GM19193 (cell line): ENCODE results near the gene CNTNAP4.

Experiments used
- POLR2A ChIP-seq: IDR thresholded peaks from 4 replicates; pipeline ENCODE4 v1.6.1; 2011; ENCODE audit not compliant: insufficient read depth, insufficient read length; ENCODE audit errors: extremely low read depth

Gene CNTNAP4

DNA sequence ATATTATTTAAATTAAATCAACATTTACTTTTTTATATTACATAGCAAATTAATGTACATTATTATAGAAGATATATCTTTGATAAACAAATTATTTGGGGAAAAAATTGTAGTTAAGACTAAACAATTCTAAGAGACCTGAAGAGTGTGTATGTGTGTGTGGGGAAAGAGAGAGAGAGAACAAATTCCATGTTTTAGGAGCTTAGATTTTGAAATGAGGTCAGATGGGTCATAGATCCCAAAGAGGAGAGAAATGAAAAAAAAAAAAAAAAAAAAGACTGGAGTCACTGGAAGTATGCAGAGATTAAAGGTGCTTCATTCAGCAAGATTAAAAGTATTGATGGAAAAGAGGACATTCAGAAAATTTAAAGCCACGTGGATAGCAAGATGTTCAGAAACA, 206.8 kb downstream of the CNTNAP4 start:
- no peak for TF ChIP-seq POLR2A

DNA sequence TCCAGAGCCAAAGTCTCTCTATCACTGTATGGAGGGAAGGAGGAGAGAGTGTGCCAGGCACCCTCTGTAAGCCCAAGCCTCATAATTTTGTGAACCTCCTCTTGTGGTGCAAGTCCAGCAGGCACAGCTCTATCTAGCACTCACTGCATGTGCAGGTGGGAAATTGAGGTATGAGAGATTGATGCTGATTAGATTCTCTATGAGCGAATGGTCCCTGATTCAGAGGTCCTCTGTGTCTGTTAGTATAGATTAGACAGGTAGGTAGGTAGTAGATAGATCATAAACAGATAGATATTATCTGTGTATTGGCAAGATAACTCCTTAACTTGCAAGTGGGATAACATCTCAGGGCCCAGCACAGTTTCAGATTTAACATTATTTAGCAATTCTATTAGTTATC, 209.5 kb downstream of the CNTNAP4 start:
- TF ChIP-seq POLR2A: no peak

DNA sequence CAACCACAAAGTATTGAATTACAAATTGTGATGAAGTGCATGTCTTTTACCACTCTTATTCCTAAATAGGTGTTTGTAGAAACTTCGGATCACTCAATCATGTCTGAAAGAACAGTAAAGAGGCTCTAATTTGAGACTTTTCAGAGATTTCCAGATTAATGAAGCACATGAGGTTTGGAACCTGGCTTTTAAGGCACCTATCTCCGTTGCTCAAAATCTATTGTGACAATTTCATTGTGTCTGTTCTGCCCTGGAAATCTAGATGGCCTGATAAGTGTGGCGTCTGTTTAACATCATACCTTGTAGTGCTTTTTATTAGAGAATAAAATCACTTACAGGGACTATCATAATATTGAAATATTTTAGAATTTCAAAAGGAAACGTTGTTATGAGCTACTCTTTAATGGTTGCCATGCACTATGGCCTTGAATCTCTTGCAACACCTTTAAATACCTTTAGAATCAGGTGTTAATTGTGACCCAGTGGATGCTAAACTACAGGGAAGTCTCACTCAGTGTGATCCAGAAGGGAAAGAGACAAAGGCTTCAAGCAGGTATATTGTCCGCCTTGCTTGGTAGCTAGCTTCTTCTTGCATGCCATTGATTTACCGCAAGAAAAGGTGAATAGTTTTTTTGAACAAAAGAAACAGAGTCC, 210.3 kb downstream of the CNTNAP4 start:
- TF ChIP-seq POLR2A: no peak

DNA sequence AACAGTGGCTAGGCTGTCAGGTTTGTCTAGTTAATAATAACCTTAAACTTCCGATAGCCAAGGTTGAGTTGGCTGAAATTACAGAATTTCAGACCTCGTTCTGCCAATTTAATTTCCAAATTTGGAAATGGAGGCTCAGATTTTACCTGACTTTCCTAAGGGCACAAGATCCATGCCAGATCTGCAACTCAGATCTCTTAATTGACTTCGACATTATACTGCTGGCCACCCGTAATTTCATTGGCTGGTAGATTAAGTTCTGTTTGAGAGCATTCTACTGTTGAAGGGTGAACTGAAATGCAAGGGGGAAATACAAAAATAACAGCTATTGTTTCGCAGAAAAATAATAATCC, 210.8 kb downstream of the CNTNAP4 start:
- TF ChIP-seq POLR2A: no peak

DNA sequence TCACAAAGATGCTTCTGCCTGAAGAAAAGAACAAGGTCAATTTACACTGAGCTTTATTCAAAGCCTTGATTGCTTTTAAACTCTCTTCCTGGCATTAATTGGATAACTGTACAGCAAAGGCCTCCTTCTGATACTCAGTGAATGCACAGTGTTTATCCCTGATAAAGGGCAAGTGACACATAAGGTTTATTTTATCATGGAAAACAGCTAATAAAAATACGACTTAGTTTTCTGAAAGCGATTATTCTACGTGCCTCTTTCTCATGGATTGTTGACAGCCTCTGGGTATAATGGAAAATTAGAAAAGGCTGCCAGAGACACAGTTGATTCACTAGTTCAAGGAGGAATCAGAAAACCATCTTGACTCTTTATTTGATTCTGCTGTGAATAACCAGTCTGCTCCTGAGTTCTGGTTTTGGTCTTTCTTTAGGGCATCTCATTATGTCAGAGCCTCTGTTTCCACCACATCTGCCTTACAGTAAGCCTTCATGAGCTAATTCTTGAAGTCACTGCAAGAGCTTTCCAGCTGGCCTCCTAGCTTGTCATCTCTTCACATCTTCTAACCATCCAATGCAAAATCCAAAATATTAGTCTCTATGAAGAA, 212.9 kb downstream of the CNTNAP4 start:
- no peak for TF ChIP-seq POLR2A

DNA sequence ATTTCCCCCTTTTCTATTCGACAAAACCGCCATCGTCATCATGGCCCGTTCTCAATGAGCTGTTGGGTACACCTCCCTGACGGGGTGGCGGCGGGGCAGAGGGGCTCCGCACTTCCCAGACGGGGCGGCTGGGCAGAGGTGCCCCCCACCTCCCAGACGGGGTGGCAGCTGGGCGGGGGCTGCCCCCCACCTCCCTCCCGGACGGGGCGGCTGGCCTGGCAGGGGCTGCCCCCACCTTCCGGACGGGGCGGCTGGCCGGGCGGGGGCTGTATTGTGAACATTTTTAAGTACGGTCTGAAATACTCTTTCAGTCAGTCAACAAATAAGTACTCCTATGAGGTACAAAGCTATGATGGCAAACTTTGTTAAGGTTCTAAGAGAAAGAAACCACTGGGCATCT, 222.8 kb downstream of the CNTNAP4 start:
- TF ChIP-seq POLR2A: no peak

DNA sequence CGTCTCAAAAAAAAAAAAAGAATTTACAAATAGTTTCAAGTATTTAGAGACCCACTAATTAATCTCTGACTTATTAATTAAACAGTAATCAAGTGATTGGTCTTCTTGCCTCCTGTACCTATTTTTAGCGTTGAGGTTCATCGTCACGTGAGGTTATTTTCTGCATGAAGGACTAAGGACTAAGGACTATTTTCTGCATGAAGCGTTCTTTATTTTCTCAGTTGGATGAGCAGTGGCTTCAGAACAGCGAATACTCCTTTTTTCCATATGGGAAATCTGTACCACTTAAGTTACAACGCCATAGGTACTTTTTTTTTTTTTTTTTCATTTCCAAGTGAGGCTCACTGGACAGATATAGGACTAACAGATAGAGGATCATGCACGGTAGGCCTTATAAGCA, 224.9 kb downstream of the CNTNAP4 start:
- TF ChIP-seq POLR2A: no peak

DNA sequence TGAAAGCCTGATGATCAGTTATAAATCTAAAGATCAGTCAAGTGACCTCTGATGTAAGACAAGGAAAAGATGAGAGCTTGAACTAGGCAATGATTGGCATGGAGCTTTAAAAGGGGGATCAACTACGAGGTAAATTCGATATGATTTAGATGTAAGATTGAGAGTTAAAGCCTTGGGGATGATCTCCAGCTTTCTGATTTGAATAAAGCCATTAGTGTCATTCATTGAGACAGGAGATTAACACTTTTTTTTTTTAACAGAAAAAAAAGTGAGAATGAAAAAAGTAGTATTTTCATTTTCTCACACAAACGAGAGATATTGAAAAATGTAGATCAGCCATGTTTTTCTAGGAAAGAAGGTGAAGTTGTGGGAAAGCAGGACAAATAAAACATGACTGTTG, 225.4 kb downstream of the CNTNAP4 start:
- TF ChIP-seq POLR2A: no peak

DNA sequence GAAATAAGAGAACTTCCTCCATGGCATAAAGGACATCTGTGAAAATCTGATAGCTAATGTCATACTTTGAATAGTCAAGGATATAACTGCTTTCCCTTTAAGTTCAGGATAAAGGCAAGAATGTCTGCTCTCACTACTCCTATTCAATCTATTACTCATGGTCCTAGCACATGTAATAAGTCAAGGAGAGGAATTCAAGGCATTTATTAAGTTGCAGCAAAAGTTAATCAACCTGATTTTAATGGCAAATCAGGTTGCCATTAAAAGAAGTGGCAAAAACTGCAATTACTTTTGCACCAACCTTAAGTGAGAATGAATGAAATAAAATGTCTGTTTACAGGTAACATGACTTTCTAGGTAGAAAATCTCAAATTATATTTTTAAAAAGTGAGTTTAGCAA, 225.9 kb downstream of the CNTNAP4 start:
- no peak for TF ChIP-seq POLR2A

DNA sequence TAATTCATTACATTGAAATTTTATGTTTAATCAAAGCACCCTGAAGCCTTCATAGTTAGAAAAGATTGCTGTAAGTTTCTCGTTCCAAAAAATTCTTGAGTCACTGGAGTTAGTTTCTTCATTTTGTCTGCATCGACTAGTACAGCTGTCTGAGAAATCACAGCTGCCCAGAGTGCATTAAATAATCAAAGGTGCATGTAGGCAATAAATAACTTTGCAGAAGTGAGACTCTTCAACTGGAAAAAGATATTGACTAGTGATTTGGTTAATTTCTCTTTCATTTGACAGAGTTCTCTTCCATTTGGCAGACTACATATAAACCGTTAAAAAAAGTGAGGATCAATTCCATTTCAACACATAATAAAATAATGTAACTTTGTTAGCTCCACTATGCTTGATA, 234.0 kb downstream of the CNTNAP4 start:
- no peak for TF ChIP-seq POLR2A

DNA sequence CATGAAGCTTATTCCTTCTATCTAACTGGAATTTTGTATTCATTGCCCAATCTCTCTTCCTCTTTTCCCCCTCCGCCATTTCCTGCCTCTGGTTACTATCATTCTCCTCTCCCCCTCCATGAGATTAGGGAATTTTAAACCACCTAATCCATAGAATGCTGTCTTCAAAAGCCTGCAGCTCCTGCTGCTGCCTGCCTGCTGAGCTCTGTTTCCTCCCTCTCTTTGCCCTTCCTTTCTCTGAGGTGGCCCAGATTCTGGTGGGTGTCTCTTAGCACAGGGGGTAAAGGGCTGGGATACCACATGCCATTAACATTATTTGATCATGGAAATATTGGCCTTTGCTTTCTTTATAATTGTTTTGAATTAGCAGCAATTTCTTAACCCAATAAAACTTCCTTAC, 241.6 kb downstream of the CNTNAP4 start:
- TF ChIP-seq POLR2A: no peak

DNA sequence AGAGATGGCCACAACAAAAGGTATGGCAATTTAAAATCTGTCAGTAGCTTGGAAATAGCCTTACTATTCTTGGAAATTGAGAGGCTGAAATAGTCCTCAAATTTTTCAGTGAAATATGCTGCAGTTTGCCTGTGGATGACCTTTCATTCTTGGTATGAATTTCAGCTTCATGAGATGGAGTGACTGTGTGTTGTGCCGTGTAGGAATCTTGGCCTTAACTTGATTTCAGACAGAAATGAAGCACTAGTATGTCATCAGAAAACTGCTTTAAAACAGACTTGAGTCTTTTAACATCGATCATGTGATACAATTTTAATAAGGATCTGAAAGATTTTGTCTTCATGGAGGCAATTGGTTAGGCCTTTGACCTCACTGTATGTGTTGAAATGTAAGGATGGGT, 247.2 kb downstream of the CNTNAP4 start:
- no peak for TF ChIP-seq POLR2A

DNA sequence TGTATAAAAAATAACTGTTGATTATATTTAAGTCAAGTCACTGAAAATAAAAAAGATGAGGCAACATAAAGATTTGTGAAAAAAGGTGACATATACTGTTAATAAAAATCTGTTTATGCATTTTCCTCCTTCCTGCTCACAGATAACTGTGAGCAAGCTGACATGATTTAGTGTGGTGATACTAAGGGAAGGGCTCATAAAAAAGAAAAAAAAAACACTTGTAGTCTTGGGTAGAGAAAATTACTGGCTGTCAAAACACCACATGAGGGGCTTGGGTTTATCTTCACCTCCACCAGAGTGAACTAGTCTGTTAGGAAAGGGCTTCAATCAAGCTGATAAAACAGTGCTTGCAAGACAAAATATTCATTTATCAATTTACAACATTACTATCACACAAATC, 247.6 kb downstream of the CNTNAP4 start:
- no peak for TF ChIP-seq POLR2A

DNA sequence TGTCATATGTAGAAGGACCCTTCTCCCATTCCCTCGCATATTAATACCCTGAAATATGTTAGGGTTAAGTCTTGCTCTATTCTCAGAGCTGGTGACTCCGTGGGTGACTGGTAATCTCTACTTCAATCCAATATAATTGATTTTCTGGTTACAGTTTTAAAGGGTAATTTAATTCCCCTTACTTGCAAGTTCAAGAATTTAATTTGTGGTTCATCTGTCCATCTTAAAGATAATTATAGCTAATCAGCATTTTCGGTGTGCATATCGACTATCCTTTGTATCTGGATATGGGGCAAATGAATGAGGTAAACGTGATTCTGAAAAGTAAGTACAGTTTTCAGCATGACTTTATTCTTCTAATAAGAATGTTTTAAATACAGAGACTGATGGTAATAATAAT, 250.0 kb downstream of the CNTNAP4 start:
- no peak for TF ChIP-seq POLR2A

DNA sequence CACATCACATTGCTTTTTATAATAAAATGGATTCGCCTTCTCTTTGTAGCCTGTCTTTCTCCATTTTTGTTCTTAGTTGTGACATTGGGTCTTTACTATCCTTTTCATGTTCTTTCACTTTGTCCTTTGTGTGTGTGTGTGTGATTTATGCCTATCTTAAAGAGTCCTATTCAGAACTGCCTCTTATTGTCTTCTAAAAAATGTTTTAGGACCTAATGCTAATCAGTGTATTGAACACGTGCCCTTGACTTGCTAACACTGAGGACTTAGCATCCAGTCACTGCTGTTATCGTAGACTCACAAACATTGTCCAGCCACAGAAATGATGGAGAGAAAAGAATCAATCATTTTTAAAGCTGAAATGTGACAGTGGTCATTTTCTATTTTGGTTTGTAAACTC, 251.9 kb downstream of the CNTNAP4 start:
- TF ChIP-seq POLR2A: no peak

DNA sequence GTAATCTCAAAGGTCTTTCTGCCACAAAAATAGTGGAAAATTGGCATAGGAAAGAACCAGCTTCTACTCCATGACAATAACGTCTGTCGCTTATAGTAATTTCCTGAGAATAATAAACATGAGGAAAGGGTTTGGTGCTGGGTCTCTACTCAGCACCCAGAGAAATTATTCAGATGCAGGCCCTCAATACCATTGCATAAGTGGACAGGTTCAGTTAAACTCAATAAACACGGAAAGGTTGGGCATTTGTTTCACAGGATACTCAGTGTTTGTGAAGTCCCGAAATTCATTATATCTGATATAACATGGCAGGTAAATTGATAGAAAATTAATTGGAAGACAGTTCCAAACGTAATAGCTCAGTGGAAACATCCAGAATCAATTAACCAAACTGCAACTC, 254.0 kb downstream of the CNTNAP4 start:
- no peak for TF ChIP-seq POLR2A

DNA sequence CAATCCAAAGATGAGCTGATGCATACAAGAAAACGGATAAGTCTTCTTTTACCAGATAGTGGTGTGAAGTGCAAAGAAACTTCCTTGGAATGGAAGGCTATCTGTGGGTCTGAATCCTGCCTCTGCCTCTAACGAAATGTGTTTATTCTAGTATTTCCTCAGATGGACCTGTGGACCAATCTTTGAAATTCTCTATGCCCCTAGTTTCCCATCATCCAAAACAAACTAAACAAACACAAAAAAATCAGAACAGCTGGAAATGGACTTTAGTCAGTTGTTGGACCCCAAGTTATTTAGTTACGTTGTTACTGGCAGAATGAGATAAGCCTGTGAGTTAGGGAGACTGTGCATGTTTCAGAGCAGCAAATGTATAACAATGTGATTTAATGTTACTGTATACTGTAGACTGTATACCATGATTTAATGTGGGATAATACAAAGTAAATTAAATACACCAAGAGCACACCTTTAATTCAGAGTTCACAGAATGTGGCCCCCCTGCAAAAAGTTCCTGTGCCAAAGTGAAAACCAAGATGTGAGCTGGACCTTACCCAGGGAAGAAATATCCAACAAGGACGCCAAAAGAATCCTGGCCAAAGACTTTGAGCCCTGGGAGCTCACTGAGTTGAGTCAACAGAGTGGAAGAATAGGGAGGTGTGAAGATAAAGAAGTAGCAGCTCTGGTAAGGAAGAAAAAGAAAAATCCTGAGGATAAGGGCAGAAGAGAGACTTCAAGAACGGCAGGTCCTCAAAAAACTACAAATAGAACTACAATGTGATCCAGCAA, 255.2 kb downstream of the CNTNAP4 start:
- no peak for TF ChIP-seq POLR2A

DNA sequence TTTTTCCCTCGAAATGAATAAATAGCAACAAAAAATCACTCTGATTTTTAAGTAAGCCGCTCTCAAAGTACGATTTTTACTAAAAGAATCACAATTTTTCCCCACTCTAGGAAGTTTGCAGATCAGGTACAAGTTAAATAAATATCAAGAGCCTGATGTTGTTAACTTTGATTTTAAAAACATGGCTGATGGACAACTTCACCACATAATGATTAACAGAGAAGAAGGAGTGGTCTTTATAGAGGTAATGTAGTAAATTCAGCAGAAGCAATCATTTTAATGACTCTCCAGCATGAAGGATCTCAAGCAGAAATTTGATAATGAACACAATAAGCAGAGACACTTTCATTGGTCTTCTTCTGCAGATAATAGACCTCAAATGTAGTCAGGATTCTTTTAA, 262.4 kb downstream of the CNTNAP4 start:
- no peak for TF ChIP-seq POLR2A
